ENCODE measurements around the gene LRRC43.
"Not testable (repeated sequence)": the region's sequence is repeated elsewhere in the genome, so short reads cannot be mapped to it uniquely, and the experiment has no call there.

LRRC43 gene

GRCh38 chr12:122199484-122200355, 16.8 kb downstream of the LRRC43 start:
- Histone ChIP-seq H3K27ac (ENCODE audit: poor library complexity, severe bottlenecking) (no peak overlapping the region), H3K9me3 (ENCODE audit: severe bottlenecking) (peaks cover 2% of the 10 kb centered on the region), H3K27me3 (ENCODE audit: insufficient read depth, poor library complexity, severe bottlenecking) (no peaks in the 10 kb centered on the region), H3K36me3 (ENCODE audit: low read depth) (no peaks in the 10 kb centered on the region), H3K4me1 (ENCODE audit: insufficient read depth, poor library complexity, severe bottlenecking) (peaks cover 8% of the 10 kb centered on the region), H3K4me3 (ENCODE audit: severe bottlenecking) (no peak overlapping the region)
- DNase-seq (ENCODE audit: low spot score) (no peak), ATAC-seq (ENCODE audit: low read depth) (no peak)
- no peak for TF ChIP-seq CTCF (IDR thresholded peaks at IDR 0.05; ENCODE audit: poor library complexity, severe bottlenecking)

GRCh38 chr12:122200541-122201175, 17.7 kb downstream of the LRRC43 start:
- no peak overlapping the region for H3K27ac ChIP-seq (ENCODE audit: poor library complexity, severe bottlenecking)
- no peaks in the 10 kb centered on the region for H3K36me3 ChIP-seq (ENCODE audit: low read depth)
- TF ChIP-seq CTCF (IDR thresholded peaks at IDR 0.05; ENCODE audit: poor library complexity, severe bottlenecking): no peak
- no peak overlapping the region for H3K4me3 ChIP-seq (ENCODE audit: severe bottlenecking)
- H3K9me3 ChIP-seq (ENCODE audit: severe bottlenecking): peaks cover under 1% of the 10 kb centered on the region
- DNase-seq (ENCODE audit: low spot score) (no peak), ATAC-seq (ENCODE audit: low read depth) (no peak)
- H3K27me3 ChIP-seq (ENCODE audit: insufficient read depth, poor library complexity, severe bottlenecking): no peaks in the 10 kb centered on the region
- peaks cover 8% of the 10 kb centered on the region for H3K4me1 ChIP-seq (ENCODE audit: insufficient read depth, poor library complexity, severe bottlenecking)

- no peak overlapping the region for H3K4me3 ChIP-seq (ENCODE audit: severe bottlenecking)
- H3K4me1 ChIP-seq (ENCODE audit: insufficient read depth, poor library complexity, severe bottlenecking): peaks cover 8% of the 10 kb centered on the region
- H3K27me3 ChIP-seq (ENCODE audit: insufficient read depth, poor library complexity, severe bottlenecking): no peaks in the 10 kb centered on the region
- no peaks in the 10 kb centered on the region for H3K36me3 ChIP-seq (ENCODE audit: low read depth)
- H3K9me3 ChIP-seq (ENCODE audit: severe bottlenecking): no peaks in the 10 kb centered on the region
- DNase-seq (ENCODE audit: low spot score): no peak
- ATAC-seq (ENCODE audit: low read depth): no peak
- H3K27ac ChIP-seq (ENCODE audit: poor library complexity, severe bottlenecking): no peak overlapping the region
- no peak for TF ChIP-seq CTCF (IDR thresholded peaks at IDR 0.05; ENCODE audit: poor library complexity, severe bottlenecking)
Measured at GRCh38 chr12:122201381-122201780, 18.5 kb downstream of the LRRC43 start.

GRCh38 chr12:122202017-122202416, 19.1 kb downstream of the LRRC43 start:
- Histone ChIP-seq H3K27ac (ENCODE audit: poor library complexity, severe bottlenecking) (no peak overlapping the region), H3K9me3 (ENCODE audit: severe bottlenecking) (no peaks in the 10 kb centered on the region), H3K36me3 (ENCODE audit: low read depth) (0 out of 2 replicates have a peak, but pooled peaks cover 2% of the 10 kb centered on the region), H3K4me3 (ENCODE audit: severe bottlenecking) (no peak overlapping the region), H3K4me1 (ENCODE audit: insufficient read depth, poor library complexity, severe bottlenecking) (peaks cover 8% of the 10 kb centered on the region), H3K27me3 (ENCODE audit: insufficient read depth, poor library complexity, severe bottlenecking) (no peaks in the 10 kb centered on the region)
- ATAC-seq (ENCODE audit: low read depth) (no peak), DNase-seq (ENCODE audit: low spot score) (no peak)
- no peak for TF ChIP-seq CTCF (IDR thresholded peaks at IDR 0.05; ENCODE audit: poor library complexity, severe bottlenecking)

GRCh38 chr12:122202811-122203210, 19.9 kb downstream of the LRRC43 start:
- not testable (repeated sequence) for DNase-seq (ENCODE audit: low spot score); H3K9me3 ChIP-seq (ENCODE audit: severe bottlenecking); H3K27me3 ChIP-seq (ENCODE audit: insufficient read depth, poor library complexity, severe bottlenecking); ATAC-seq (ENCODE audit: low read depth); H3K4me1 ChIP-seq (ENCODE audit: insufficient read depth, poor library complexity, severe bottlenecking)
- peaks cover 10% of the 10 kb centered on the region; the same call in 1 of the 2 replicates for H3K36me3 ChIP-seq (ENCODE audit: low read depth)
- peak overlapping the region; percentile 60 for H3K4me3 ChIP-seq (ENCODE audit: severe bottlenecking)
- H3K27ac ChIP-seq (ENCODE audit: poor library complexity, severe bottlenecking): peak overlapping the region; percentile 12
